GM18907 (cell line): ENCODE results near the gene HOXC13.

ENCODE experiments used
- ATAC-seq: cut with Tn5 transposase; IDR thresholded peaks from one replicate; pipeline ENCODE4 v1.9.1; 2021; ENCODE audit warnings: mild to moderate bottlenecking, moderate library complexity; ENCODE audit not compliant: unreplicated experiment

HOXC13 gene

DNA sequence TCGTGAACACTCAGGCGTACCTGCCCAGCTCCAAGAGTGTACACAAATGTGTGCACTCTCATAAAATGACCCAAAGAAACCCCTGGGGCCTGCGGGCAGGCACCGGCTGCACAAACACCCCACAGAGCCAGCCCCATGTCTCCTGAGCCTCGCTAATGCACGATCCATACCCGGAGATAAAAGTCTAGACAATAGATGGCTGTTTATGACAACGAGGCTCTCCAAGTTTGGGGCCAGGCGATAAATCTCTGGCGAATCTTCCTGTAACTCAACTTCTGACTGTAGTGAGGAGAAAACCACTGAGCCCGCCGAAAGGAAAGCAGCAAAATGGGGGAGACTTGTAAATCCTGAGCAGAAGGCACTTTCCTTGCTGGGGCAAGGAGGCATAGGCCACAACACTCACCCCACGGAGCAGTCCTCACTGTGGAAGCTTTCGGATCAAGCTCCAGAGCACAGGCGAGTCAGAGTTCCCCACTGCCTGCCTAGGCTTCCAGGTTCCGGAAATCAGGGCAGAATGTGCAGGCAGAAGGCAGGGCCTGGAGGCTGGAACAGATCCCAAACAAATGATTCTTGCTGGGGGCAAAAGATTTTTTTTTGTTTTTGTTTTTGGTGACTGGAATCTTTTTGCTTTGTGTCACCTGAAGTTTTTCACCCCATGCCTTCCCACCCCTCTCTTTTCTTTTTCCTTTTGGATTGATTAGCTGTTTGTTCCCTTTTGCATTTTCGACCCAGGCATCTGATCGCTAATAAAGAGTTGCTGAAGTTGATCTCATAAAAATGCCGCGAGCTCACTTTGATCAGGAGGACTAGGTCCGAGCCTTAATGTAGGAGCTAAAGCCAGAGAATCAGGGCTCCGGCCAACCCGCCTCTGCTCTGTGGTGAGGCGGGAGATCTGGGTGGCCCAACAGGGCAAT is 29.8 kb downstream of the HOXC13 start:
- ATAC-seq = no peak

DNA sequence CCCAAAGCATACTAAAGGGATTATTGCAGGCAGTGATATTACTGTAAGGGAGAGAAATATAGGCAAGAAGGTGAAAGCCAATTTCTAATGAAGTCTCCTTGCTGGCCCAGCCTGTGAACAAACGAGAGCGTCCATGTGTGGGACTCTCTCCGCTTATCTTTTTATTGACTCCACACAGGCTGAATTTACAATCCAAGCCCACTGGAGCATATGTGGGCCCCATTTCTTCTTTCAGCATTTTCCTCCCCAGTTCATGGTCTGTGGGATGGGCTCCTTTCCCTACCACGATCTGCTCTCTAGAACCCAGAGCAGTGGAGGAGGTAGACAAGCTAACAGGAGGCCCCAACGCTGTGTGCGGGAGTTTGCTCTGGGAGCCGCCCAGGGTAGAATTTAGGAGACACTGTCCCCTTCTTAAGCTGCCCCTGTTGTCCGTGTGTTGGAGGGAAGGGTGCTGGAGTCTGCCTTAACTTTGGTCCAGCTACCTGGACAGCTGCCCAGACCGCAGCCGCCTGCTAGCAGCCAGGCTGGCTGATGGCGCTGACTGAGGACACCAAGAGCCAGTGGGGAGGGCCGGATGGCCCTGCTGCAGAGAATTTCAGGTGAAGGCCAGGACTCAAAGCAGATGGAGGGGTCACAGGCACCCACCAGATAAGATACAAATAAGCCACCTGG is 31.1 kb downstream of the HOXC13 start:
- no peak for ATAC-seq

DNA sequence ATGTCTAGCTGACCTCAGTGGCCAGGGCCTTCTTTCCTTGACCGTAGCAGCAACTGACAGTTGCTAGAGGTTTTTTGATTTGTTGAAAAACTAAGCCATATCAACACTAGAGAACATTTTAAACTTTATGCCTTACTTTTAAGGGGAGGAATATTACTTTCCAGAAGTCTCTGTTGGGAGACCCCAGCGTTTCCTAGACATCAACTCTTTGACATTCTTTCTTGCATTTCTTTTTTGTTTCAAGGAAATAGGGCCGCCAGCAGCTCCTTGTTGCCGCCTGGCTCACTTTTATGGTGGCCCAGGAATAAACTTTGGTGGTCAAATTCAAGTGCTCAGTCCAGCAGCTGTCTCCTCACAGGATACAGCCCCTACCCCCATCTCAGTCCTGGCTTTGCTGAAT is 31.8 kb downstream of the HOXC13 start:
- no peak for ATAC-seq

DNA sequence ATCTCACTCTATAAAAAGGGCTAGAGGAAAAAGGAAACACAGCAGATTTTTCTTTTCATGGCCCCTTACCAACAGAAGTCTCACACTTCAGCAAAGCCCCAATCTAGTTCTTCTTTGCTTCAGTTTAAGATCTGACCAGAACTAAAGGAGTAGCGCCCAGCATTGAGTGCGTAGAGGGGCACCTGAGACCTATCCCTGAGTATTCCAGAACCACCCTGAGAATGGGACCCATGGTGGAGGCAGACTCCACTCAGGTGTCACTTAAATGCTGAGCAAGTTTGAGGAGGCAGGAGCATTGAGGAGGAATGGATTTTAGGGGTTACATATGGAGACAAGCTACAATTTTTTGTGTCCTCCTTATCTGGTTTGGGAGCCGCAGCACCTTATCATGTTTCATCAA is 32.5 kb downstream of the HOXC13 start:
- no peak for ATAC-seq

DNA sequence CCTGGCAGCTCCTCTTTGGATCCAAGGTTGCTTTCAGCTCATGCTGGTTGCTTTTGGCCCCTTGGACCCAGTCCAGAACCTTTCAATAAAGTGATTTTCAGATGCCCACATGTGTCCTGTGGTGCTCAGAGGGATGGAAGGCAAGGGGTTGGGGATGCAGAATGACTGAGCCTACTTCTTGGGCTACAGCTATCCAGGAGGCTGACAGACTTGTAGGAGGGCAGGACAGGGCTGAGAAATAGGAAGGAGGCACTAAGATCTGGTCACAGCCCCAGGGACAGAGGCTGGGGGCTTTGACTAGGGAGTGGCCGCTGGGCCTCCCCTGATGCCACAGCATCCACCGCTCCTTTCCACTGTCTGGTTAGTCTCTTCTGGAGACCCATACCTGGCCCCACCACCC is 33.1 kb downstream of the HOXC13 start:
- ATAC-seq = no peak

DNA sequence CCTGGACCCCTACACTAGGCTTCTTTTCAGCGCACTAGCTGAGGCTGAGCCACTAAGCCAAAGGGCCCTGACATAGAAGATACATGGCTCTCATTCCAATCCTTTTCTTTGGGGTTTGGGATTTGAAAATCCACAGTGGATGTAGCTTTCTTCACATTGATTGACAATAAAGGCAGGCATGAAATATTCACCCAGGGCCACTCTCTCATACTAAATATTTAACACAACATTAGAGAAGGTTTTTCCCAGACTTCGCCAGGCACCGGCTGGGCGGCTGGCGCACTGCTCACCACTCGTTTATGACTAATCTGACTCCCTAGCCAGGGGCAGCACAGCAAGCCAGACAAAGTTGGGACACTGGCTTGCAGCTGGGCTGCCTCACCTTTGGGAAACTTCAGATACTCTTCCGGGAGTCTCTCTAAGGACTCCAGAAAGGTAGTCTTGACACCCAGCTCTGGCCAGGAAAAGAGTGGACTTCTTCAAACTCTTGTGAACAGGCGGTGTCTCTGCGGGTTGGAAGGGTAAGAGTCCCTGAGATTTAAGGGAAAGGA is 33.6 kb downstream of the HOXC13 start:
- ATAC-seq = no peak

DNA sequence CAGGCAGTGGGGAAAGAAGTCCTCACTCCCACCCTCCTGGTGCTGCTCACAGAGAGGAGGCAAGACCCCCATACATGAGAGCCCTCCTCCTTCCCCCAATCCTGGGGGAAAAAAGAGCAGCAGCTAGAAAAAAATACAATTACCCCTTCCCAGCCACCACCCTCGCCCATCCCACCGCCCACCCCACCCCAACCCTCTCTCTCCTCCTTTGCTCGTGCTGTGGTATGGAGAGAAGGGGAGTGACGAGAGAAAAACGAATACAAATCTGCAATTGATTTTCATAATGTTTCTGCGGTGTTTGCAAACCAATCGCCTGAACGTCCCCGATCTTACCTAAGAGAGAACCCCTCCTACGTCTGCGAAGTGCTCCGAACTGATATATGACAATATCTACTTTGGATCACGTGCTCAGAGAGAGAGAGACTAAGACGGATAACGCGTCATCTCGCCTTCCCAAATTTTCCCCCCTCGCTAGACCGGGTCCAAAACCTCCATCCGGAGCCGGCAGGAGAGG is 34.1 kb downstream of the HOXC13 start, which contains the start of gene HOXC11:
Gene HOXC11 (plus strand): TSS at position 405 of the 514 bp plus-strand sequence. CDS start 116 bp downstream, outside the sequence.
- no peak for ATAC-seq

DNA sequence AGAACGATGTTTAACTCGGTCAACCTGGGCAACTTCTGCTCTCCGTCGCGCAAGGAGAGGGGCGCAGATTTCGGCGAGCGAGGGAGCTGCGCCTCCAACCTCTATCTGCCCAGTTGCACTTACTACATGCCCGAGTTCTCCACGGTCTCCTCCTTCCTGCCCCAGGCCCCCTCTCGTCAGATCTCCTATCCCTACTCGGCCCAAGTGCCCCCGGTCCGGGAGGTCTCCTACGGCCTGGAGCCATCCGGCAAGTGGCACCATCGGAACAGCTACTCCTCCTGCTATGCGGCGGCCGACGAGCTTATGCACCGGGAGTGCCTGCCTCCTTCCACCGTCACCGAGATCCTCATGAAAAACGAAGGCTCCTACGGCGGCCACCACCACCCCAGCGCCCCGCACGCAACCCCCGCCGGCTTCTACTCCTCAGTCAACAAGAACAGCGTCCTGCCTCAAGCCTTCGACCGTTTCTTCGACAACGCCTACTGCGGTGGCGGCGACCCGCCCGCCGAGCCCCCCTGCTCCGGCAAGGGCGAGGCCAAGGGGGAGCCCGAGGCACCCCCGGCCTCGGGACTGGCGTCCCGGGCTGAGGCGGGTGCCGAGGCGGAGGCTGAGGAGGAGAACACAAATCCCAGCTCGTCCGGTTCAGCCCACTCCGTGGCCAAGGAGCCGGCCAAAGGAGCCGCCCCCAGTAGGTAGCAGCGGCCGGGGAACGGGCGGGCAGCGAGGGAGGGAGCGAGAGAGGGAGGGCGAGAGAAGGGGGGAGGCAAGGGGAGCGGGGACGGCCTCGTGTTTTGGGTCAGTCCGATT is 34.8 kb downstream of the HOXC13 start:
- no peak for ATAC-seq

DNA sequence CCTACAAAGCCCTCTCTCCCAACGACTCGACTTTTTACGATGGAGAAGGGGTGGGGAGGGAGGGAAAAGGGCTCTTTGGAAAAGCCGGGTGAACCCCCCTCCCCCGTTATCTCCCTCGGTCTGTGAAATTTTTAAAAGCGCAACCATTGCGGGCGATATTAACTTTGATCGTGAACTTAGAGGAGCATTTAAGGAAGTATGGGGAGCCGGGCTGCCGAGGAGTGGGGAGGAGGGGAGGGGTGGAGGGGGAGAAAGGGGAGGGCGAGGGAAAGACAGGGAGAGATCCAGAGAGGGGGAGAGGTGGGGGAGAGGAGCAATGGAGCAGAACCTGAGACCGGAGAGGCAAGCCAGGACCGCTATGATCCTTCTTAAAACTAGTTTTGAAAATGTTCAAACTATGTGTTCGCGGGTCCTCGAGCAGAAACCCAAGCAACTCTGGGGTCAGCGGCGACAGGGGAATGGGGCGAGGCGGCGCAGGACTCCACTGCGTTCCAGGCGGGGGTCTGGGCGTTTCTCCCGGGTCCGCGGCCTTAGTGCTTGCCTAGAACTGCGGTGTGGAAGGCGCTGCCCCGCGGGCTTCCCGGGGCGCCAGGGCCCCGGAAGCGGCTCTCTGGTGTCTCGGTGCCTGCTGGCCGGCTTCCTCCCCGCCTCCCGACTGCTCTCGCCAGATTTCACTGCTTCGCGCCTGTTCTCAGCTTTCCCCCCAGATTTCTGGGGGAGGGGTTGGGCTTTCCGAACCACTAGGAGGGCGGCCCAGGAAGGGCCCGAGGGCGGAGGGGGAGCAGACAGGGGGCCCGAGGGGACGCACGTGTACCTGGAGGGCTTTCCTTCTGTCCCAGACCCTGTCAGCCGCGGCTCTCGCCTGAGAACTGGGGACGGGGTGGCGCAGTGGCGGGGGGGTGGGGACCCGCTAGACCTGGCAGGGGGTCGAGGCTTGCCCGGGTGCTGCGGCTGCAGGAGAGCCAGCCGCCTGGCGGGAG is 35.7 kb downstream of the HOXC13 start, which contains the start of gene HOTAIR:
Gene HOTAIR (minus strand): TSS at position 871 of the 980 bp plus-strand sequence.
- no peak for ATAC-seq

DNA sequence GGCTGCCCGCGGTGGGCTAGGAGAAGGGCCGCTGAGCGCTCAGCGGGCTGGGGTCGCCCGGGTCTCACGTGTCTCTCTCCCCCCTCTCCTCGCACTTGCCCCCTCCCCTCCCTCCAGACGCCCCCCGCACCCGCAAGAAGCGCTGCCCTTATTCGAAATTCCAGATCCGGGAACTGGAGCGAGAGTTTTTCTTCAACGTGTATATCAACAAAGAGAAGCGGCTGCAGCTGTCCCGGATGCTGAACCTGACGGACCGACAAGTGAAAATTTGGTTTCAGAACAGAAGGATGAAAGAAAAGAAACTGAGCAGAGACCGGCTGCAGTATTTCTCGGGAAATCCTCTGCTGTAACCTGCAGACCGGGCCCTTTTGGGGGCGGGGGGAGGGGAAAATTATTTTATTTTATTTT is 36.4 kb downstream of the HOXC13 start:
- ATAC-seq = no peak

DNA sequence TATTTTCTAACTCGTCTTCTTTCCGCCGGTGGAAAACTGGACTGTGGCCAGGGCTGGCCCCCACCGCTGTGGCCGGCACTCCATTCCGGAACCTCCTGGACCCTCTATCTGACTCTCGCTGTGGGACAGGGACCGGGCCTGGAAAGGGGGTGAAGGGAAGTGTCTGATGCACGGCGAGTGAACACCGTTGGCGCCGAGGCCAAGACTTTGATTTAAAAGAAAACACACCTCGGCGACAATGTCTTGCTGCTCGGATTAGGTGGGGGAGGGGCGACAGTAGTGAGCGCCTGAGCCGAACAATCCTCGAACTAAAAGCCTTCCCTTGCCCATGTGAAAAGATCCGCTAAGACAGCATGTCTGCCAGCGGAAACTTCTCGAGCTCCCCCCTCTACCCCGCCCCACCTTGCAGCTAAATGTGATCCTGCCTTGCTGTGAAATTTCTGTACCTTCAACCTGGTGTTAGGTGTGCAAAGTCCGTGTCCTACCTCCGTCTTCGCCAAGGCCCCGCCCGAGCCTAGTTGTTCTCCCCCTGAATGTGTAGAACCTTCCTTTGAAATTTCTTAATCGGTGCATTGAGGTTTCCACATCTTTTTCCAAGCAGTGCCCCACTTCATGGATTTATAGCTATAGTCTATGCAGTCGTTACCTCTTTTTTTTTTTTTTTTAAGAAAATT is 37.0 kb downstream of the HOXC13 start:
- ATAC-seq = no peak

DNA sequence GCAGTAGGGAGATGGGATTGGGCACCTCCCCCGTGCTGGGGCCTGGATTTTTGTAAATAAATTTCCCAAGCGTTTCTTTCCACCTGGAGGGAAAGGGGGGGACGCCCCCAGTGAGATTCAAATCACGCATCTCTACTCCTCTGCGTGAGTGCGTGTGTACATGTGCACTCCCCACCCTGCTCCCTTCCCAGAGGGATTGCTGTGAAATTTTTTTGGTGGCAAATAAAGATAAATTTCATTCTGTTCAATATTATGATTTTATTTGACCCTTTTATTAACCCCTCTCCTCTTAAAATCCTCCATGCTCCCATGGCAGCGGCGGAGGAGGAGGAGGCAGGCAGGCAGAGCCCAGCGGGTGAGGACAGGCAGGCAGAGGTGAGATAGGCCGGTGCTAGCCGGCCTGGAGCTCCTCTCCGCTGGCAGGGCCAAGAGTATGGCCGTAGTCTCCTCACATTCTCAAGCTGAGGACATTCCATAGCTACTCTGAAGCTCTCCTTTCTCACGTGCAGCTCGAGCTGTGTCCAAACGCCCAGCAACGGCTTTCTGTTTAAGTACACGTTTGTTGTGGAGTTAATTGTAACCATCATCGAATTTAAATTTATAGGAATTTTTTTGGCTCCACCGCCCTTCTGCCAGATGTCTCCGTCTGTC is 37.7 kb downstream of the HOXC13 start:
- ATAC-seq = no peak

DNA sequence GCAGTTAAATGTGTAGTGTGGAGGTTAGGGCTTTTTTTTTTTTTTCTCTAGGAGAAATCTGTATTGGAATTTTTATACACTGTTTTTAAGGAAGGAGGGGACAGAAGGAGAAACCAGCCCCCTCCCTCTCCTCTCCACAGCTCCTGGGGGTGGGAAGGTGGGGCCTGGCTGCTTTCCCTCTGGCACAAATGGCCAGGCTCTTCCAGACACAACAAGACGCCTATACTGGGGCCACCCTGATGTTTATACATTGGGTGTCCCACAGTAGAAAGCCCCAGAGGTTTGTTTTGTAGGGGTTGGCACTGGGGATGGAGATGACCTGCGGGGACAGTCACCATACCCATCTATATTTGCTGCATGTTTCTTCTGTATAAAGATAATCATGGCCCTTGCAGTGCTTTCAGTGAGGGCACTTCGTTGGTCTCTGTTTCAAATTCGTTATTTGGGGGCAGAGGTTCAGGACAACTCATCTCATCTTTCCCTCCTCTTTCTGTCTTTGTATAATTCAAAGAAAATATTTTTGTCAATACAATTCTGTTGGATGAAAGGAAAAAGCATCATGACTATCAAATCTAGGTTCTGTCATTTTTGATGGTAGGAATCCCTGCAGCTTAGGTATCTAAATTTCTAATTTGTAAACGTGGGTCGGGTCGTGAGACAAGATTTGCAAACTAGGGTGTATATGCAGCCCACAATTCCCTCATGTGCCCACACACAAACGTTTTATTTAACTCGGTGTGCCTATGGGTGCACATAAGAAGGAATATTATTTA is 38.4 kb downstream of the HOXC13 start:
- ATAC-seq = no peak

DNA sequence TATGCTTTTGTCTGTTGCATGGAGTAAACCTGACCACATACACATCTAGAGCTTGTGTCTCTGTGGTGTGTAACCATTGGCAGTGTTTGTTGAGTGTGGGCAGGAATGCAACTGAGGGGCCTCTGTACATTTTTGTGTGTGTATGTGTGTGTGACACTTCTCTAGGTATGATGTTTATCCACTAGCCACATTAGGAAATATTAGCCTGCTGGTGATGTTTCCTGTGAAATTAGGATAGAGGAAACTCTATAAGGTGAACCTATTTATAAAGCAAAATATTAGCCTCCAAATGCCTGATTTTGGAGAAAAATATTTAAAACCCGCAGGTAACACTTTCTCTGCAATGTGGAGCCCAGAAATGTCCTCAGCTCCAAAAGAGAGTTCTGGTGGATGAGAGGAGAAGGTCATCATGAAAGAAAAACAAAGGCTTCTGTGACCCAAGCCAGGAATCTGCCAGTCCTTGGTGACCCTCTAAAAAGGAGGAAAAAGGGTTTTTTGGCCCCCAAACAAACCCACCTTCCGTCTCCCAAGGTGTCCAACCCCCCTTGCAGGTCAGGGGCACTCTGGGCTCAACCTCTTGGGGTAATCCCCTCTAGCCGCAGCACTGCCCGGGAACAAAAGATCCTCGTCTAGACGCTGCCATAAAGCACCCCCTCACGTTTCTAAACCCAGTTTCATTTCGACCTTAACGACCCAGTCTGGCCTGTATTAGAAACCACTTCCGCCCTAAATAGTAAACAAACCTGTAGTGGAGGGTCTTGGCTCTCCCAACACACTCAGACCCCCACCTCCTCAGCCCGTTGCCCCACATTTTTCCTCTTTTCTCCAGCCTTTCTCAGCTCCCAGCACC is 39.2 kb downstream of the HOXC13 start:
- no peak for ATAC-seq

DNA sequence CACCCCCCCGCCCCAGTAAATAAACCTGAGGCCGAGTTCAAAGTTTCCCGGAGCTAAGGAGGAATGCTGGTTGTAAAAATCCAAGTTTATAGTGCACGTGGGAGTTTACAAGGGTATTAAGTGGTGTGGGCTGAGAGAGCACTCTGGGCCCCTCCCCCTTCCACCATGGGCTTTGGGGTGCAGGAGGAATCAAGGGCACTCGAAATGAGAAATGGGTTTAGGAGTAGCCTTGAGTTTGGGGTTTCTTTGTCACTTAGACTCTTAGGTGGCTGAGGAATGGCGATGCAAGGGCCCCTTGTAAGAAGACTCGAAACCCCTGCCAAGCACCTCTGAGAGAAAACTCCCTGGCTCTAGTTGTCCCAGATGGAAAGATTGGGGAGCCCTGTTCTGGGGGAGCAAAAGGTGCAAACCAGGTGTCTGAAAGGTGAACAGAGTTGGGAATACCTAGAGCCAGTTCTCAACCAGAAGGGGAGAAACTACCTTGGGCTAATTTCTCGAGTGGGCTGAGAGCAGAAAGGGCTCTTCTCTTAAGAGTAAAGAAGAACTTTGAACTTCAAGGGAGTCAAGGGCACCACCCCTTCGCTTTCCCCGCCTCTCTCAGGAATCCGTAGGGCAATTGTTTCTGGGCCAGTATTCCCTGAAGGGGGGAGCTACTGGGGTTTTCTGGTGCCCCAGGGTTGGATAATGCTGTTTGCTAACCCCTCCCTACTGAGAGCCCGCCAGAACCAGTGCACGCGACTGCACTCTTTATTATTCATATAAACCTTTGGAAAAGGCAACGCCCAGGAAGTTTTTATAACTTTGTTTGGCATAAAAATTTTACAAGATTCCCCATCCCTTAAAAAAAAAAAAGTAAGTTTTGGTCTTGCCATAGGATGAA is 40.1 kb downstream of the HOXC13 start:
- no peak for ATAC-seq
